SKM-1 (cell line): Measurements from ENCODE around the gene SMR3B.

Experiments used
- DNase-seq: peaks from one replicate; lab custom pipeline; 2025; ENCODE audit not compliant: unreplicated experiment; lab: John Stamatoyannopoulos, UW

SMR3B gene

DNA sequence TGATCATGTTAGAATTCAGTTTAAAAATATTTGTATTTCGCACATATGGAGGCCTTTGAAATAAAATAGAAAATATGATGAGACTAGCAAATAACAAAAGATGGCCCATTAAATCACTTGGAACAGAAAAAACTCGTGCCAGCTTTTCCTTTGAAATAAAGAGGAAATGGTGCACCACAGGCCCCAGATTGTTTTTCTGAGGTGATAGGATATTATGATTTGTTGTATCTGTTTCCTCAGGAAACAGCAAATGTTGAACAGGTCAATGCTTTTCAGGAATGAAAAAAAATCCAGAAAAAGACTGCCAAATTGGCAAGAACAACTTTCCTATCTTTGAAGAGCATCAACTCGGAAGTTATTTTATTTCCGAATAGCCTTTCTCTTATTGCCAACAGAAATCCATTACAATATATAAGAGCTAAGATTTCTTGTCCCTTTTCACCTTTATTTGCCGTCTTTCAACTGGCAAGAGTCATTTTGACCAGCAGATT, at the start of gene SMR3B:
Gene SMR3B (plus strand): TSS at position 441 of the 491 bp plus-strand sequence. CDS start 1,380 bp downstream, outside the sequence.
- no peak for DNase-seq

- DNase-seq, result no peak
Observed at GRCh38 chr4:70334681-70335080, 48.2 kb upstream of the SMR3B start, which contains the start of gene CABS1. CABS1 (plus strand) TSS chr4:70334981; CDS start chr4:70335040, 59 bp downstream.

DNA sequence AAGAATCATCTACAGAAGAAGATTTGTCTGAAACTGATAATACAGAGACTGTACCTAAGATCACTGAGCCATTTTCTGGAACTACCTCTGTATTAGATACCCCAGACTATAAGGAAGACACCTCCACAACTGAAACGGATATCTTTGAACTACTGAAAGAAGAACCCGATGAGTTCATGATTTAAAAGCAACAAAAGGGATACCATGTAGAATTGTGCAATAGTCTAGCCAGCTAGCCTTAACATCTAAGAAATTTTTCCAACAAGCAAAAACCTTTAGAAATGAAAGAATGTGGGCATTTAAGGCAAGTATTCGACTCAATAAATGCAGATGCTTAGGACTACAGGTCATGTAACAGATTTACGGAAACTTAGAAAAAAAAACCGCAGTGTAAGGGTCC, 46.9 kb upstream of the SMR3B start:
- DNase-seq, result no peak

DNA sequence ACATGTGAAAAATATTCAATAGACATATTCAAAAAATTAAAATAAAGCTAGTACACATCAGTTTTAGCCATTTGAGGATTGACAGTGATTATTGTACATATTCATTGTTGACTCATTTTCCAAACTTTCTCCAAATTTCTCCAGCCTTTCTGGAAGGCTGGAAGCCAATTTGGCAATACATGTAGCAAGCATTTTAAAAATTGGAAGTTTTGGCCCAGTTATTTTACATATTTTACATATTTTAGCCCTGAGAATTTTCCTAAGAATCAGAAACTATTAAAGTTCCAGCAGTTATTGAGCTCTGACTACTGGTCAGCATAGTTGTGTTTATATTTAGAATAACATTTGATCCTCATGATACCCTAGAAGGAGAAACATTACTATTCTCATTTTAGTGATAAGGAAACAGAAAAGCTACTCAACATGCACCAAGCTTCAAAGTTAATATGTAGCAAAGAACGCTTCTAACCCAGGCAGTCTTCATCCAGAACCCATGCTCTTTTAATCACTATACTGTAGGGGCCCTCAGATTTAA, 45.0 kb upstream of the SMR3B start:
- no peak for DNase-seq

- DNase-seq, result no peak
Observed at GRCh38 chr4:70356185-70356584, 26.7 kb upstream of the SMR3B start.

GRCh38 chr4:70359115-70359661, 23.7 kb upstream of the SMR3B start:
- no peak for DNase-seq

DNA sequence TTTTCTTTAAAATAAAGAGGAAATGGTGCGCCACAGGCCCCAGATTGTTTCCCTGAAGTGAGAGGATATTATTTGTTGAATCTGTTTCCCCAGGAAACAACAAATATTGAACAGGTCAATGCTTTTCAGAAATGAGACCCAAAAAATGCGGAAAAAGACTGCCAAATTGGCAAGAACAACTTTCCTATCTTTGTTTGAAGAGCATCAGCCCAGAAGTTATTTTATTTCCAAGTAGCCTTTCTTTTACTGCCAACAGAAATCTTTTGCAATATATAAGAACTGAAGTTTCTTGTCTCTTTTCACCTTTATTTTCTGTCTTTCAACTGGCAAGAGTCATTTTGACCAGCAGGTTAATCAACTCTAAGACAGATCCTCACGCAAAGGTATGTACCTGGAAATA, 22.5 kb upstream of the SMR3B start, which contains the start of gene SMR3A:
Gene SMR3A (plus strand): TSS at position 301 of the 400 bp plus-strand sequence. CDS start 1,356 bp downstream, outside the sequence.
- no peak for DNase-seq

DNA sequence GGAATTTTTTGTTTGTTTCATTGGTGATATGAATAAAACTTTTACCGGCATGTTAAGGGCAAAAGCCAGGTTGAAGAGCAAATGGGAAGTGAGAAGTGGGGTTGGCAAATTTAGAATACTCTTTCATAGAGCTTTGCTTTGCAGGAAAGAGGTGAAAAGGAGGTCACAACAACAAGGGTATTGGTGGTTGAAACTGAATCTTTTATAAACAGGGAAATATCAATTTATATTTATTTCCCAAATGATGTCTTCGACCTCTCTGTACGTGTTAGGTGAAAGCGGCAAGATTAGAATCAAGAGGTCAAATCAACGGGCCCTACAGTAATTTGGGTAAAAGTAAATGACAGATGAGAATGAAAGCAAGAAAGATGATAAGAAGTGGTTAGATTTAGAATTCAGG, 18.9 kb upstream of the SMR3B start:
- no peak for DNase-seq

DNA sequence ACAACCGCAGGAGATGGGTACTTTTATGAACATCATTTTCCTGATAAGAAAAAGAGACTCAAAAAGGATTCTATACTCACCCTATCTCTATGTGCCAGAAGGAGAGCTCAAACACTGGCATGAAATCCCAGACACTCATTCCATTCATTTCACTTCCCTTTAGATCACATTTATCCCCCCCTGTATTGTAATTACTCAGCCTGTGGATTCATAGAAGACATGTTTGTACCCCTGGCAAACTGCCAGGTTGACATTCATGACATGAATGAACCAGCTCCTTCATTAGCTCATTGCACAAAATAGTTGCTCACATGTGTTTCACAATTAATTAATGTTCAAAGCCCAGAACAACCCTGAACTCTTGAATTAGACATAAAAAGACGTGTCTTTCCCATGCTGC, 17.5 kb upstream of the SMR3B start:
- no peak for DNase-seq

DNA sequence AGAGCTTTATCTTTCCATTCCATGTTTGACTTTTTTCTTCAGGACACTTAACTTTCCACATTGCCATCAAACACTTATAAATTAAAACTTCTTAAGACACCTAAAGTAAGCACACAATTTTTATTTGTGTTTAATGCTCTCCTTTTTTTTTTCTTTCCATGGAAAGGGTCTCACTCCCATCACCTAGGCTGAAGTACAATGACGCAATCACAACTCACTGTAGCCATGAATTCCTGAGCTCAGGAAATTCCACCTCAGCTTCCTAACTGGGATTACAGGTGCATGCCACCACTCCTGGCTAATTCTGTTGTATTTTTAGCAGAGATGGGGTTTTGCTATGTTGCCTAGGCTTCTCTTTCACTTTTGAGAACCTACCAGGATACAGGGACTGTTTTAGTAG, 15.1 kb upstream of the SMR3B start:
- DNase-seq, result no peak

- no peak for DNase-seq
Observed at GRCh38 chr4:70371987-70372386, 10.9 kb upstream of the SMR3B start.

- no peak for DNase-seq
Observed at GRCh38 chr4:70372760-70373159, 10.2 kb upstream of the SMR3B start.

- DNase-seq, result no peak
Observed at GRCh38 chr4:70380578-70380977, 2.4 kb upstream of the SMR3B start.

GRCh38 chr4:70392057-70392776, 9.3 kb downstream of the SMR3B start:
- no peak for DNase-seq

GRCh38 chr4:70397580-70397979, 14.6 kb downstream of the SMR3B start, which contains the start of gene OPRPN:
OPRPN (plus strand) TSS chr4:70397940; CDS start chr4:70399286, 1,346 bp downstream.
- DNase-seq, result no peak

GRCh38 chr4:70399319-70399718, 16.4 kb downstream of the SMR3B start:
- DNase-seq, result no peak

GRCh38 chr4:70402762-70403161, 19.8 kb downstream of the SMR3B start:
- no peak for DNase-seq

- DNase-seq, result no peak
Observed at GRCh38 chr4:70405765-70406164, 22.8 kb downstream of the SMR3B start.

- no peak for DNase-seq
Observed at GRCh38 chr4:70425306-70425705, 42.4 kb downstream of the SMR3B start.

- DNase-seq, result no peak
Observed at GRCh38 chr4:70426789-70427188, 43.9 kb downstream of the SMR3B start.

- DNase-seq, result no peak
Observed at GRCh38 chr4:70437197-70437596, 54.3 kb downstream of the SMR3B start.
